Natural killer cell (primary cell): Measurements from ENCODE around the gene TBC1D22B. TPM values are rescaled to one million over a fixed set of nuclear protein-coding genes. Genes with fewer than 3 reads are reported as not detected.

Source experiments
- ATAC-seq, 3 donors: fragments of 150-1000 bp in 2 of 3; fragments of 200-7000 bp in 1 of 3; cut with Tn5 transposase; 1 replicate in 1 of 3; 2 replicates in 2 of 3; pipeline ENCODE4 v1.10.0; 2021; ENCODE audit warnings: mild to moderate bottlenecking in 2 of 3, moderate library complexity in 2 of 3
- DNase-seq, 2 donors: peaks; one replicate each; pipeline versions ENCODE4 v3.0.0 to v3.0.0-alpha.2; 2013 to 2021; ENCODE audit warnings: mixed read lengths in 1 of 2
- H3K27ac ChIP-seq: one replicate; pipeline ENCODE4 v1.5.1; 2013; ENCODE audit warnings: mild to moderate bottlenecking, low read length
- H3K27me3 ChIP-seq: one replicate; pipeline ENCODE4 v1.6.1; 2013; ENCODE audit warnings: low read length; ENCODE audit not compliant: control insufficient read depth, insufficient read depth
- H3K36me3 ChIP-seq: one replicate; pipeline ENCODE4 v1.6.1; 2013; ENCODE audit warnings: low read length; ENCODE audit not compliant: control insufficient read depth, insufficient read depth
- H3K4me1 ChIP-seq: one replicate; pipeline ENCODE4 v1.6.1; 2013; ENCODE audit warnings: low read length; ENCODE audit not compliant: control insufficient read depth, insufficient read depth
- H3K4me3 ChIP-seq: one replicate; pipeline ENCODE4 v1.5.1; 2013; ENCODE audit warnings: low read length
- H3K9me3 ChIP-seq: one replicate; pipeline ENCODE4 v1.6.1; 2013; ENCODE audit warnings: low read length; ENCODE audit not compliant: control insufficient read depth, insufficient read depth
- H3K27ac Mint-ChIP-seq, 2 donors: one replicate each; pipeline ENCODE4 v1.8.0; 2022; ENCODE audit warnings: mild to moderate bottlenecking in 2 of 2, mixed read lengths in 2 of 2, moderate library complexity in 1 of 2
- H3K27me3 Mint-ChIP-seq, 2 donors: one replicate each; pipeline ENCODE4 v1.8.0; 2022; ENCODE audit warnings: low read depth in 2 of 2, mixed read lengths in 2 of 2
- H3K36me3 Mint-ChIP-seq: one replicate; pipeline ENCODE4 v1.8.0; 2022; ENCODE audit warnings: mixed read lengths
- H3K4me1 Mint-ChIP-seq, 2 donors: one replicate each; pipeline ENCODE4 v1.8.0; 2022; ENCODE audit warnings: mixed read lengths in 2 of 2
- H3K4me3 Mint-ChIP-seq: one replicate; pipeline ENCODE4 v1.8.0; 2022; ENCODE audit warnings: mild to moderate bottlenecking, moderate library complexity, mixed read lengths
- H3K9me3 Mint-ChIP-seq, 2 donors: one replicate each; pipeline ENCODE4 v1.8.0; 2022; ENCODE audit warnings: mixed read lengths in 2 of 2
- WGBS: methylation state at CpG from one replicate; pipeline ENCODE4 v1.1.7; 2013; ENCODE audit warnings: missing lambda C conversion rate; ENCODE audit not compliant: insufficient coverage; 5-methylcytosine and 5-hydroxymethylcytosine counted together
- intact Hi-C: fragments of 100-400 bp; cut with micrococcal nuclease; formaldehyde crosslinking; loops from one replicate; pipeline ENCODE4 v1.14.2; 2022
- total RNA-seq, 4 donors: library from RNA; stranded (reverse); fragments of 120-200 nt in 1 of 4; gene quantifications; one replicate each; pipeline versions ENCODE4 v1.2.3 to v1.2.4, GENCODE V29; 2013 to 2022
- TF ChIP-seq, protein P1 (sequence below): fragments of 200-600 bp; IDR thresholded peaks from one replicate; pipeline ENCODE4 v1.8.0; 2022; ENCODE audit warnings: antibody characterized with exemption

TBC1D22B gene, protein sequence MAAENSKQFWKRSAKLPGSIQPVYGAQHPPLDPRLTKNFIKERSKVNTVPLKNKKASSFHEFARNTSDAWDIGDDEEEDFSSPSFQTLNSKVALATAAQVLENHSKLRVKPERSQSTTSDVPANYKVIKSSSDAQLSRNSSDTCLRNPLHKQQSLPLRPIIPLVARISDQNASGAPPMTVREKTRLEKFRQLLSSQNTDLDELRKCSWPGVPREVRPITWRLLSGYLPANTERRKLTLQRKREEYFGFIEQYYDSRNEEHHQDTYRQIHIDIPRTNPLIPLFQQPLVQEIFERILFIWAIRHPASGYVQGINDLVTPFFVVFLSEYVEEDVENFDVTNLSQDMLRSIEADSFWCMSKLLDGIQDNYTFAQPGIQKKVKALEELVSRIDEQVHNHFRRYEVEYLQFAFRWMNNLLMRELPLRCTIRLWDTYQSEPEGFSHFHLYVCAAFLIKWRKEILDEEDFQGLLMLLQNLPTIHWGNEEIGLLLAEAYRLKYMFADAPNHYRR
- total RNA-seq = 10 to 100 TPM in 2 of 3 donors, 1 to 10 TPM in 1; 8.0 to 12.1 (median 12.0) TPM
- total RNA-seq (2013) = 7.8 TPM

DNA sequence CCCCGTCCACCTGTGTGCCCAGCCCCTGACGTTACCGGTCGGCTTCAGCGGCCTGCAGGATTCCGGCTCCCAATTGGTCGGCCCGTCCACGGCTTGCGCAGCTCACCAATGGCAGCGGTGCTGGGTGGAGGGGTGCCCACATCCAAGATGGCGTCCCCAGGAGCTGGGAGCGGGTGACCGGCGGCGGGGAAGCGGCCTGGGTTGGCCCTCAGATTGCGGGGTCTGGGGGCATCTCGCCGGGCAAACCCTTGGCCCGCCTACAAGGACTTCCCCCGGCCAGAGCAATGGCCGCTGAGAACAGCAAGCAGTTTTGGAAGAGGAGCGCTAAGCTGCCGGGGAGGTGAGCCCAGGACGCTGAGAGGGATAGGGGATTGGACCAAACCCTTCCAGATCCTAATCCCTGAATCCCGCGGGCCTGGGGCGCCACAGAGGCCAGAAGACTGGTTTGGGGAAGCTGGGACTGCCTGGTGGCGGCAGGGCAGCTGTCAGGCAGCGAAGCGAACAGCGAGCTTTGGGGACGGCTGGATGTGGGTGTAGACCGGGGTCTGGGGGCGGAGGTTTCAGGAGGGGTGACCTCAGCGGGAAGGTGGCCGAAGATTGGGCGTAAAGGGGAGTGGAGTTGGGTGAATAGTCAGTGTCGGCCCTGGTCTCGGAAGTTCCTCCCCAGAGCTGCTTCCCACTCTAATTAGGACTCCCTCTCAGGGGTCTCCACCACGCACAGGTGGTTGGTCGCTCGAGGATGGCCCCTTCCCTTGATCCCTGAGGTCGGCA, at the start of gene TBC1D22B, which contains the start of gene TMEM217:
Gene TBC1D22B (plus strand): TSS at position 139 of the 771 bp plus-strand sequence. CDS start 146 bp downstream, at position 285.
Gene TMEM217 (minus strand): TSS at position 511 of the 771 bp plus-strand sequence. CDS start 39,114 bp downstream, outside the sequence.
- Mint-ChIP-seq H3K9me3 (no peaks in the 10 kb centered on the region), H3K27me3 (peaks cover 0 to 9% of the 10 kb centered on the region in 2 donors), H3K36me3 (no peaks in the 10 kb centered on the region), H3K27ac (peak within 1 kb of the TSS; percentile 91 to 99), H3K4me1 (peaks cover 26 to 33% of the 10 kb centered on the region in 2 donors), H3K4me3 (peak within 1 kb of the TSS; percentile 94)
- ATAC-seq = peak; percentile 97 to 100 (median 99)
- no peaks in the 10 kb centered on the region for H3K9me3 ChIP-seq
- DNase-seq = peak; percentile 92 to 97
- H3K36me3 ChIP-seq = no peaks in the 10 kb centered on the region
- TF ChIP-seq, protein P1, sequence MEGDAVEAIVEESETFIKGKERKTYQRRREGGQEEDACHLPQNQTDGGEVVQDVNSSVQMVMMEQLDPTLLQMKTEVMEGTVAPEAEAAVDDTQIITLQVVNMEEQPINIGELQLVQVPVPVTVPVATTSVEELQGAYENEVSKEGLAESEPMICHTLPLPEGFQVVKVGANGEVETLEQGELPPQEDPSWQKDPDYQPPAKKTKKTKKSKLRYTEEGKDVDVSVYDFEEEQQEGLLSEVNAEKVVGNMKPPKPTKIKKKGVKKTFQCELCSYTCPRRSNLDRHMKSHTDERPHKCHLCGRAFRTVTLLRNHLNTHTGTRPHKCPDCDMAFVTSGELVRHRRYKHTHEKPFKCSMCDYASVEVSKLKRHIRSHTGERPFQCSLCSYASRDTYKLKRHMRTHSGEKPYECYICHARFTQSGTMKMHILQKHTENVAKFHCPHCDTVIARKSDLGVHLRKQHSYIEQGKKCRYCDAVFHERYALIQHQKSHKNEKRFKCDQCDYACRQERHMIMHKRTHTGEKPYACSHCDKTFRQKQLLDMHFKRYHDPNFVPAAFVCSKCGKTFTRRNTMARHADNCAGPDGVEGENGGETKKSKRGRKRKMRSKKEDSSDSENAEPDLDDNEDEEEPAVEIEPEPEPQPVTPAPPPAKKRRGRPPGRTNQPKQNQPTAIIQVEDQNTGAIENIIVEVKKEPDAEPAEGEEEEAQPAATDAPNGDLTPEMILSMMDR = no peak
- H3K4me3 ChIP-seq = peak within 1 kb of the TSS; percentile 92
- peaks cover 18% of the 10 kb centered on the region for H3K4me1 ChIP-seq
- intact Hi-C loops = no loop called here
- under 1% methylated on average over 43 of the region's 45 CpGs for WGBS
- peak within 1 kb of the TSS; percentile 79 for H3K27ac ChIP-seq
- no peaks in the 10 kb centered on the region for H3K27me3 ChIP-seq

DNA sequence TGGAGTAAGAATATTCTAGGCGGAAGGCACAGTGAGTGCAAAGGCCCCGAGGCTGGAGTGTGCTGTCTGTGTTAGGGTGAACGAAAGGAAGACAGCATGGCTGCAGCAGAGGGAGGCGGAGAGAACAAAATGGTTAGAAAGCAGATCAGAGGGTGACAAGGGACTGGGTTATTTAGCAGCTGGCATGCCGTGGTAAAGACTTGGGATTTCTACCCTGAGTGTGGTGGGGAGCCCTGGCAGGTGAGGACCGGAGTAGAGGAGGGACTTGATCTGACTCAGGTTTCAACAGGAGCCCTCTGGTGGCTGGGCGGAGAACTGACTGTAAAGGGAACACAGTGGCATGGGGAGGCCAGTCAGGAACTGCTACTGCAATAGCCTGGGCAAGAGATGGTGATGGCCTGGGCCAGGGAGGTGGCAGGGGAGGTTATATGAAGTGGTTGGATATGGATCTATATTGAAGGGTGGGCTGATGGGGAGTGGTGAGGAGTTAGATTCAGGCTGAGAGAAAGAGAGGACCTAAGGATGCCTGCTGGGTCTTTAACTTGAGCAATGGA, 49.6 kb upstream of the TBC1D22B start:
- TF ChIP-seq, protein P1 = peak; percentile 92
- Histone ChIP-seq H3K4me1 (peaks cover 50% of the 10 kb centered on the region), H3K27me3 (no peaks in the 10 kb centered on the region), H3K27ac (peak overlapping the region; percentile 37), H3K36me3 (no peaks in the 10 kb centered on the region), H3K4me3 (no peak overlapping the region), H3K9me3 (no peaks in the 10 kb centered on the region)
- H3K27ac Mint-ChIP-seq = peak overlapping the region; percentile 59 to 82
- peak overlapping the region; percentile 28 for H3K4me3 Mint-ChIP-seq
- 53% methylated on average over 7 of the region's 7 CpGs for WGBS
- DNase-seq = peak; percentile 83 to 91
- ATAC-seq = peak; percentile 91
- peaks cover 51 to 54% of the 10 kb centered on the region in 2 donors for H3K4me1 Mint-ChIP-seq
- no peaks in the 10 kb centered on the region for H3K9me3 Mint-ChIP-seq
- H3K27me3 Mint-ChIP-seq = no peaks in the 10 kb centered on the region
- no peaks in the 10 kb centered on the region for H3K36me3 Mint-ChIP-seq
- intact Hi-C loops = loop anchor here (1.0 to 2.0 kb wide), 2 partner anchors 25 to 157 kb away; no protein-coding TSS in a partner anchor

DNA sequence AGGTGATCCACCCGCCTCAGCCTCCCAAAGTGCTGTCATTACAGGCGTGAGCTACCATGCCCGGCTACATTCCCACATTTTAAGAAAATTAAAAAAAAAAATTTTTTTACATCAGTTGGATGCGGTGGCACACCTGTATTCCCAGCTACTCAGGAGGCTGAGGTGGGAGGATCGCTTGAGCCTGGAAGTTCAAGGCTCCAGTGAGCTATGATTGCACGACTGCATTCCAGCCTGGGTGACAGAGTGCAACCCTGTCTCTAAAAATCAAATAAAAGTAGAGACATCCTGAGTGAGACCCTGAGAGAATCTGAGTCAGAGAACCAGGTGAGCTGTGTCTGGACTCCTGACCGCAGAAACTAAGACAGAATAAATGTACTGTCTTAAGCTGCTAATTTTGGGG, 48.8 kb upstream of the TBC1D22B start:
- TF ChIP-seq, protein P1 = no peak
- WGBS = 98% methylated on average over 5 of the region's 7 CpGs
- ATAC-seq = no peak
- Mint-ChIP-seq H3K27me3 (no peaks in the 10 kb centered on the region), H3K4me3 (no peak overlapping the region), H3K9me3 (no peaks in the 10 kb centered on the region), H3K27ac (no peak overlapping the region), H3K36me3 (no peaks in the 10 kb centered on the region), H3K4me1 (peaks cover 46% of the 10 kb centered on the region in 2 donors)
- no peak overlapping the region for H3K27ac ChIP-seq
- no peaks in the 10 kb centered on the region for H3K36me3 ChIP-seq
- no peaks in the 10 kb centered on the region for H3K9me3 ChIP-seq
- H3K4me3 ChIP-seq = no peak overlapping the region
- intact Hi-C loops = loop anchor here (1.0 to 2.0 kb wide), 2 partner anchors 26 to 157 kb away; no protein-coding TSS in a partner anchor
- H3K27me3 ChIP-seq = no peaks in the 10 kb centered on the region
- H3K4me1 ChIP-seq = peaks cover 47% of the 10 kb centered on the region
- no peak for DNase-seq
